HG03045 (cell line): ENCODE results near the gene SH3D21.

Experiments used
- ATAC-seq: cut with Tn5 transposase; IDR thresholded peaks from one replicate; pipeline ENCODE4 v1.9.1; 2021; ENCODE audit warnings: mild to moderate bottlenecking, moderate library complexity; ENCODE audit not compliant: unreplicated experiment

Gene SH3D21

DNA sequence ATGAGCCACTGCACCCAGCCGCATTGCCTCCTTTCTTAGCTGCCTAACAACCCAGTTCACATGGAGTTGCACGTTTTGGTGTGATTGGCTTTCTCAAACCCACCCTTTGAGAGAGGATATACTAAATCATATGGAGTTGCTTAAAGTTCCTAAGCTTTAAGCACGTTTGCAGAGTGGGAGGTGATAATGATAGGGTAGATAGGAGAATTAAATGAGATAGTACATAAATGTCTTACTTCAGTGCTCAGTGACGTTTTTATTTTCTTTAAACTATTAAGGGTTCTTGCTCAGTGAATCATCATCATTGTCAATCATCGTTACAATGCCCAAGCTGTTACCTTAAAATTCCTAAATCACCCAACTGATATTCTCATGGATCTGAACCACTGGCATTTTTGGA lies 2.9 kb upstream of the SH3D21 start:
- ATAC-seq = no peak

DNA sequence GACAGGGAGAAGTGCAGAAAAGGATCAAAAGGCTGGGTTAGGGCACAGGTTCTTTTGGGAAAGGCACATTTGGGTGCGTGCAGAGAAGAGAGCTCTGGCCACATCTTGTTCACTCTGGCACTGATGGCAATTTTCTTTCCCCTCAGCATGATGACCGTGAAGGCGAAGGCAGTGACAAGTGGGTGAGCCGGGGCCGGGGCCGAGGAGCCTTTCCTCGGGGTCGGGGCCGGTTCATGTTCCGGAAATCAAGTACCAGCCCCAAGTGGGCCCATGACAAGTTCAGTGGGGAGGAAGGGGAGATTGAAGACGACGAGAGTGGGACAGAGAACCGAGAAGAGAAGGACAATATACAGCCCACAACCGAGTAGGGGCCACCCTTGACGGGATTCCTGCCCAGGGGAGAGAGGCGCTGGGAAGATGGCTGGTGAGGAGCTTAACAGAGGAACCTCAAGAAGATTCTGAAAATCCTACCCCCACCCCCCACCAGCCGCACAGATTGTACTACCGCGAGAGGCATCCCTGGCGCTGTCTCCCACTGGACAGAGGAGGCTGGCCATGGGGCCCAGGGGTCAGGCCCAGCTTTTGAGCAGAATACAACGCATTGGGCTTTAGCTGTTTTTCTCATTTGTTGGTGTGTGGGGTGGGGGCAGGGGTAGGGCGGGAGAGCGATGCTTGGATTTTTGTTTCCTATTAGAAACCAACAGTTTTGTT lies 2.4 kb upstream of the SH3D21 start:
- ATAC-seq = no peak

DNA sequence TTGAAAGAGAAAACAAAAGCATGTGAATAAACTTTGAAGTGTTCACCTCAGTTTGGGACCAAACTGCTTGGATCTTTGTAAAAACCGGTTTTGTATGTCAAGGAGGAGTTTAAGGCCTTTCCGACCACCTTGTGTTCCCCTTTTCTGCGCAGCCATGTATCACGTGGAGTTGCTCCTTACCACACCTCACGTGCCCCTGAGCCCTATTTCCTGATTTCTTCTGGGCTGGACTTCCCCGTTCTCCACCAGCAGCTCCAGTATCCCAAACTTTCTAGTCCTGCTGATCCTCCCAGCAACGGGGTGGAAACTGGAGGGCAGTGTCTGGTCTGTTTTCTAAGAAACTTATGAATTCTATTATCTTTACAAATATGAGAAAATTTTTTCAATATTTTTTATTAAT lies 1.6 kb upstream of the SH3D21 start:
- ATAC-seq = no peak

DNA sequence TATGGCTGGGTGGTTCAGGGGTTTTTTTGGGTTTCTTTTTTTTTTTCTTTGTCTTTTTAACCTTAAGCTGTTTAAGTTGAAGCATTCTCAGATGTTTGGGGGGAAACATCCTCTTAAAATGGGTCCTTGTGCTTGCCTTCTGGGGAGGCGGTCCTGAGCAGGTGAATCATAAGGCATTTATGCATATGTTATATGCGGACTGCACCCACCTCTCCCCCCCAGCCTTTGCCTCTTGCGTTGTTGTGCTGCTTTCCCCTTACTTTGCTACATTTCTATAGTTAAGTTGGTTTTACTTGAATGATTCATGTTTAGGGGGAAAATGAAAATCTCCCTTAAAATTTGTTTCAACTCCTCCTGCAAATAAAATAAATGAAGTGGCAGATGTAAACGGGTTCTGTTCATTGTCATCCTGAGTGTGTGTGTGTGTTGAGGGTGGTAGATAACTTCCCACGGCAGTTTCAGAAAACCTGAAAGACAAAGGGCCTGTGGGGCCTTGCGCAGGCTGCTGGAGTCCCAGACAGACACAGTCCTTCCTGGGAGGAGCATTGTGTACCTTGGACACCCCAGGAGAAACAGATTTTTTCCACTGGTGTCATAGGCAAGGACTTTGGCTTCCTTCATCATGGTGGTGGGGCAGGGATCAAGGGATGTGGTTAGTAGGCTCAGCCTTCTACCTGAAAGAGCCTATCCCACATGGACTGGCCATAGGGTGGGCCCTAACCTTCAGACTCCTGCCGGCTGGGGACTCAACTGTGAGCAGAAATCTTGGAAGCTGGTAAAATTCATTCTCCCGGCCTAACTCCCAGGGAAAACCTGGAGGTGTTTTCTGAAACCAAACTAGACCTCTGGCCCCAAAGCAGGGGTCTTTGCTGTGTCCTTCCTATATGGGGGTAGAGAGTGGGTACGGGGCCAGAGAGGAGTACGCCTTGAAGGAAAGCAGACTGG lies 926 bp upstream of the SH3D21 start:
- ATAC-seq = no peak

DNA sequence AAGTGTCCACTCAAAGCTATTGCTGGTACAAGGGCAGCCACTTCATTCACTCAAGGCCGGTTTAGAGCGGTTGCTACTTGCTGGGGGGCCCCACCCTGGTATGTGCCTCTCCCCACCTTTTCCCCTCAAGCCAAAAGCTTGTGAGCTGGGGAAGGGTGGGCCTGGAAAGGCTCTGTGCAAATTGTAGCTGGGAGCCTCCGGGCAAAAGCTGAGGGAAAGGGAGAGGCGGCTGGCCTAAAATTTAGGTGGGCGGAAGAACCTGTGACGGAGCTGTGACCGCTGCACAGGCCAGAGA lies 306 bp upstream of the SH3D21 start:
- no peak for ATAC-seq

DNA sequence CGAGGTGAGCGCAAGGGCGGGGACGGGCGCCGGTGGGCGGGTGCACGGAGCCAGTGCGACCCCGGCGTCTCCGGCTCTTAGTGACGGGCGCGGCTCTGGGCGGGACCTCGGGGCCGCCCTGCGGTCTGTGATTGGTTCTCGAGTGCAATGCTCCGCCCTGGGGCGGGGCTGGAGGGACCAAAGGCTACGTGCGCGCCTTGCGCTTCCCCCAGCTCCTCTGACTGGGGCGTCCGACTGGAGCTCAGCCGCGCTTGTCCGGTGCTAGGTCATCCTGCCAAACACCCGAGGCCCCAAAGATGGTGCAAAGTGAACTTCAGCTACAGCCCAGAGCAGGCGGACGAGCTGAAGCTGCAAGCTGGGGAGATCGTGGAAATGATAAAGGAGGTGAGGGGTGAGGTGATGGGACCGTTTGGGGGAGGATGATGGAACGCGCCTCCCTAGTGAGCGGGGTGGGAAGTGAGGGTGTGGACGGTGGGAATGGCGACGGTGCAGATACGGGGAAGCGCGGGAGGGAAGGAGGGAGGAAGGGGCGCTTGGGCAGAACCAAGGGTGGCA lies 811 bp downstream of the SH3D21 start:
- ATAC-seq = peak; percentile 96

DNA sequence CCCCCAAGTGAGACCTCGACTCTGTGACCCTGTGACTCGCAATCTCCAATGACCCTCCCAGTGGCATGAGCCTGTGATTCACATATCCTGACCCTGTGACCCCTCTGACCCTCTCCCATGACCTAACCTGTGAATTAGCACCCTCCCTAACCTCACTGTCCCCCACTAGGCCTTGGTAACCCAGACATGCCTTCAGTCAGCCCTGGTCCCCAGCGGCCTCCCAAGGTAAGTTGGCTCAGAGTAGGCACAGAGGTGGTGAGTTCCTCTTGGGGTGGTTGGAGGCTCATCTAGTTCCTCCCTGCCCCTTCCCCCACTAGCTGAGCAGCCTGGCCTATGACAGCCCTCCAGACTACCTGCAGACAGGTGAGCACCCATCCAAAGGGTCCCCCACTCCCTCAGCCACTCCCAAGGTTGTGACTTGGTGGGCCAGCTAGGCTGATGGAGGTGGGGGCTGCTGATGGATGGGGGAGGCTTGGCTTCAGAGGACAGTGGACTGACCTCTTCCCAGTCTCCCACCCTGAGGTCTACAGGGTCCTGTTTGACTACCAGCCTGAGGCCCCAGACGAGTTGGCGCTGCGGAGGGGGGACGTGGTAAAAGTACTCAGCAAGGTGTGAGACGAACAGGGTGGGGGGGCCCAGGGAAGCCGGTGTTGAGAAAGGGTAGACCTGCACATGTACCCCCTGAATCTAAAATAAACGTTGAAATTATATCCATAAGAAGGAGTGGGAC lies 1.6 kb downstream of the SH3D21 start:
- no peak for ATAC-seq

DNA sequence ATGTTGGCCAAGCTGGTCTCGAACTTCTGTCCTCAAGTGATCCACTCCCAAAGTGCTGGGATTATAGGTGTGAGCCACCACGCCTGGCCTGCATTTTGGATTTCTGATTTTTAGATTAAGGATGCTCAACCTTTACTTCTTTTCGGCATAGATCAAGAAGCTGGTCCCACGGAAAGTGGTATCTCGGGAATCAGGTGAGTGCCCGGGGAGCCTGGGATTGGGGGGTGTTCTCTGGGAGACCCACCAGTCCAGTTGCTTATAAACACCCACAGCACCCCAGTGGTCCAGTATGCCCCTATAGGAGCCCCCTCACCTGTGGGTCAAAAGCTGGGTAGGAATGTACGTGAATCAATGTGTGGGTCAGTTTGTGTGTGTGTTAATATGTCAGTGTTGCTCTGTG lies 3.2 kb downstream of the SH3D21 start:
- no peak for ATAC-seq

DNA sequence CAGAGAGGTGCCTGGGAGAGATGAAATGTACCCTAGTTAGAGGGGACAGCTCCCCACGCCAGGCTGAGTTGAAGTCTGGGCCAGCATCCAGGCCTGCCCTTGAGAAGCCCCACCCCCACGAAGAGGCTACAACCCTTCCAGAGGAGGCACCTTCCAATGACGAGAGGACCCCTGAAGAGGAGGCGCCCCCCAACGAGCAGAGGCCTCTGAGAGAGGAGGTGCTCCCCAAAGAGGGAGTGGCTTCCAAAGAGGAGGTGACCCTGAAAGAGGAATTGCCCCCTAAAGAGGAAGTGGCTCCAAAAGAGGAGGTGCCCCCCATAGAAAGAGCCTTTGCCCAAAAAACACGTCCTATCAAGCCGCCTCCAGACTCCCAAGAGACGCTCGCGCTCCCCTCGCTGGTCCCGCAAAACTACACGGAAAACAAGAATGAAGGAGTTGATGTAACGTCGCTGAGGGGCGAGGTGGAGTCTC lies 14.2 kb downstream of the SH3D21 start:
- no peak for ATAC-seq

DNA sequence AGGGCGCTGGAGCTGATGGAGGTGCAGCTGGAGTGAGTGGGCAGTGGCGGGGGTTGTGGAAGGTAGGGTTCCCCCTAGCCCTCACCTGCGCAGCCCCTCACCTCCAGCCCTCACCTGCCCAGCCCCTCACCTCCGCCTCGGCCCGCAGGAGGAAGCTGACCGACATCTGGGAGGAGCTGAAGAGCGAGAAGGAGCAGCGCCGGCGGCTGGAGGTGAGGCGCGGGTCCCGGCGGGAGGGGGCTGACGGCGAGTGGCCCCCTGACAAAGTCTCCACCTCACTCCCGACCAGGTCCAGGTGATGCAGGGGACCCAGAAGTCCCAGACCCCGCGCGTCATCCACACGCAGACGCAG lies 14.6 kb downstream of the SH3D21 start:
- no peak for ATAC-seq

DNA sequence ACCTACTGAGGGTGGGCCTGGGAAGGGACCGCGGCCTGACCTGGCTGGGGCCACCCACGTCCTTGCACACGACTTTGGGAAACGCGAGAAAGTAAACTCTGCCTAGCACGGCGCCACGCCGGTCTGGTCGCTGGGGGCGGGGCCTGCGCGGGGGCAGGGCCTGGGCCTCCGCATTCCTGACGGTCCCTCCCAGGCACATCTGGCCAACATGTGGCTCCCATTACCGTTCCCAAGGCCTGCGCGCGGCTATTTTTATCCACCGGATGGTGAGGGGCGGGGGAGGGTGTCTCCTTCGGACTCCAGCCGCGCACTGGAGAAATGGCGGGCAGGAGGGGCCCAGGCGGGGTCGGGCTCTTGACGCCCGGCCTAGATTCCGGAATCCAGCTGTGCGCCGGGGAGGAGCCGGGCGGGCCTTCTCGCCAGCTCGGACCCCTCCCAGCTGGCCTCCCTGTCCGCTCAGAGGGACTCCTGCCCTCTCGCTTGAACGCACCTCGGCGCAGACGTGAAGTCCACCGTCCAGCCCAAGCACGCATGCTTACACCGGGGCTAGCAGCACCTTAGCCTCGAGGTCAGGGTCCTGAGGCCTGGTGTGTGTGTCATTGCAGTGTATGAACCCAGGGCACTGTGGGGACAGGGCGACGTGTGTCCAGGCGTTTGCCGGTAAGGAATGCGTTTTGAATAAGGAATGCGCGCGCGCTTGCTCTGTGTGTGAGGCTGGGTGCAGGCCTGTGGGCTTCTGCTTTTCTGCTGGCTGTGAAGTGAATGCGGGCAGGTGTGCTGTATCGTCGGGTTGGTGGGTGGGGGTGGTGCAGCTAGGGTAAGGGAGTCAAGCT lies 15.2 kb downstream of the SH3D21 start:
- ATAC-seq = no peak

DNA sequence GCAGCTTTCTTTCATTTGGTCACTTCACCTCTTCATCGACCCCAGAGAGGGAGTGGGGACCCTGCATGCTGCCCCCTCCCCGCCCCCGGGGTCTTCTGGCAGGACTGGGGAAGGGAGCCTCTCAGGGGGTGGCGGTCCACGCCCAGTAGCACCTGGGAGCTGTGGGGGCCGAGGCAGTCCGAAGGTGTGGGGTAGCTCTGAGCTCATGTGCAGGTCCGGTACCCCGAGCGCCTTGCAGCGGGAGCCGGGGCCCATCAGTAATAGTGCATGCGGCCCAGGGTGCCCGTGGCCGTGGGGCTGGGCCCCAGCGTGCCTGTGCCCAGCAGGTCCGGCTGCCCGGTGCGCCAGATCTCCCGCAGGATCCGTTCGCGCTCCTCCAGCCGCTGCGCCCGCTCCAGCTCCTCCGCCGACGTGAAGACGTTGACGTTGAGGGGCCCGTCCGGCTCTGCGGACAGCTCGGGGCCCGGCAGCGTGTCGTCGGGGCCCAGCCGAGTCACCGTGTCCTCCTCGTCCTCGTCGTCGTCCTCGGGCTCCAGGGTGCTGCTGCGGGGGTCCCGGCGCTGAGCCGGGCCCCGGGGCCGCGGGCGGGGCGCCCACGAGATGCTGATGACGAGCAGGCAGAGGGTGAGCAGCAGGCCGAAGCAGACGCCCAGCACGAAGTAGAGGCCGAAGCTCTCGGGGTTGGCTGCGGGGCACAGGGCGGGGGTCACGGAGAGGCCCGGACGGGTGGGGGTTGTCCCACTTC lies 16.0 kb downstream of the SH3D21 start:
- no peak for ATAC-seq

DNA sequence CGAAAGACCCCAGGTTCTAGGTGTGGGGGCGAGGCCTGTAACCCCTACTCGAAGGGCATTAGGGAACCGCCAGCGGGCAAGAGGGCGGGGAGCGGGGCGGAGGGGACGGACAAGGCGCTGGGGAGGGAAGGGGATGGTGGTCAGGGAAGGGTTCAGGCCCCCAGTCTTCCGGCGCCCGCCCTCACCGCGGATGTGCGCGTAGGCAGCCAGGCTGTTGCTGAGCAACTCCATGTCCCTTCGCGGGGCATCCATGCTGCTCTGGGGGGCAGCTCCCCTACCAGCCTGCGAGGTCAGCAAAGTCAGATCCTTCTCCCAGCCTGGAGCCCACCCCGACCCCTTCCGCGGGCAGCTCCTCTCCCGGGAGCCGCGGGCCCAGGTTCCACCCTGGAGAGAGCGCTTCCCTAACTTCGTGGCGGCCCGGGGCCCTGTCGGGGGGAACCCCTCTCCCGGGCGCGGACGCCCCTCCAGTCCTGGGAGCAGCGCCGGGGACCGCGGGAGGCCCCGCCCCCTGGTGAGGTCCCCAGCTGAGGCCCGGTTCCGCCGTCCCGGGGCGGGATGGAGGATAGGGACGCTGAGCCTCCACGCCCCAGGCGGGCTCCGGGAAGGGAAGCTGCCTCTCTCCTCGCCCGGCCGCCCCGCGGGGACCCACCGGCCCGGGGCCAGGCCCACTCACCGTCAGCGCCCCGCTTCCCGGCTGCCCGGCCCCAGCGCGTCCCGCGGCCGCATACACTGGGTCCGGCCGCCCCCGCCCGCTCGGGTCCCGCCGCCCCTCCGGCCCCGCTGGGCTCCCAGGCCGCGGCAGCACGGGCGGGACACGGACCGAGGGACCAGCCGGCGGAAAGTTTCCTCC lies 16.8 kb downstream of the SH3D21 start:
- peak; percentile 35 for ATAC-seq

DNA sequence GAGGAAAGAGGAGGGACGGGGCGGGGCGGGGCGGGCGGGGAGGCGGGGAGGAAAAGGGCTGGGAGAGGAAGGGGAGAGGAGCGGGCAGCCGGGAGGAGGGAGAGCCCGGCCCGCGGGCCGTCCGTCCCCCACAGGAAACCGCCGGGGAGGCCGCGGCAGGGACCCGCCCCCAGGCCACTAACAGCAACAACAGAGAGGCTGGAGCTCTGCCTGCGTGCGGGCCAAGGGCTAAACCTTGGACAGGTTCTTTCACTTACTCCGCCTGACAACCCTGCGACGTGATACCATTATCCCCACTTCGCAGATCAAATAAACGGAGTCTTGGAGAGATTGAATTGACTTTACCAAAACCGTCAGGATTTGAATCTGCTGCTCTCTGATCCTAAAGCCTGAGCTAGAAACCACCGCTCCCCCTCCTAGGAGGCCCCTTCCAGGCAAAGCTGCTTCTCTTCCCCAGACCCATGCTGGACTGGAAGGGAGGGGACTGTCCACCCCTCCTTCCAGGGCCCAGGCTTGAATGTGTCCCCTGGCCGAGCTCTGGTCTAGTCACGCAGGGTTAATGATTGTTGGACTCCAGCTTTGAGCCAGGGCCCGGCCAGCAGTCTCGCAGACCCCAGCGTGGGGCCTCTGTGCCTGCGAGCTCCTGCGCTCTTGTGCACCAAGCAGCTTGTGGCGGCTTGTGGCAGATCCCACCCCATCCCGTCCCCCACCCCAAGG lies 17.6 kb downstream of the SH3D21 start, which contains the start of gene EVA1B:
EVA1B (minus strand) TSS at position 10 of the 717 bp plus-strand sequence. CDS start 608 bp downstream, outside the sequence.
- ATAC-seq = peak; percentile 35

DNA sequence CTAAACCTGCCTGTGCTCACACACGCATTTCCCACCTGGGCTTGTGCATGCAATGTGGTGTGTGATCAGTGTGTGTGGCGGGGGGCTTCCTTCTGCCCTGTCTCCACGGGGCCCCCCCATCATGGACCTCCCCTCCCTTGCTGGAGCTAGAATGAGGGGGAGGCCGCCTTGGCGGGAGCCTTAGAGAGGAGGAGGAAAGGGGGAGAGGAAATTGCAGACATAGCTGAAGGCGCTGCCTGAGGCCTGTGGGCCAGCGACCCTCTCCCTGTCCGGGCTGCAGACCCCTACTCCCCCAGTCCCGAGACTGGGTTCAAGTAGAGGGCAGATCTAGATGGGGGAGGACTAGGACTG lies 18.2 kb downstream of the SH3D21 start:
- ATAC-seq = no peak

DNA sequence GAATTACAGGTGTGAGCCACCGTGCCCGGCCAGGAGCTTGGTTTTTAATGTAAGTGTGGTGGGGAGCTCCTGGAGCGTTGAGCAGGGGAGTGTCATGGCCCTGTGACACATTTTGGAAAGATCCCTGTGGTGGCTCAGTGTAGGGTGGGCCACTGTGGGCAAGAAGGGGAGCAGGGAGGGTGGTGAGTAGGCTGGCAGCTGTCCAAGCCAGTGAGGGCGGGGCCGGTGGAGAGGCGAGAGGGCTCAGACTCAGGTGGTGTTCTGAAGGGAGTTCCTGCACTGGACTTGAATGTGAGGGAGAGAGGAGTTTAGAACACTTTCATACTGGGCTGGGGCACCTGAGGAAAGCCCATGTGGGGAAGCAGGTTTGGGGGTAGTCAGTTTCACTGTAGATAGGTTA lies 20.3 kb downstream of the SH3D21 start:
- no peak for ATAC-seq

DNA sequence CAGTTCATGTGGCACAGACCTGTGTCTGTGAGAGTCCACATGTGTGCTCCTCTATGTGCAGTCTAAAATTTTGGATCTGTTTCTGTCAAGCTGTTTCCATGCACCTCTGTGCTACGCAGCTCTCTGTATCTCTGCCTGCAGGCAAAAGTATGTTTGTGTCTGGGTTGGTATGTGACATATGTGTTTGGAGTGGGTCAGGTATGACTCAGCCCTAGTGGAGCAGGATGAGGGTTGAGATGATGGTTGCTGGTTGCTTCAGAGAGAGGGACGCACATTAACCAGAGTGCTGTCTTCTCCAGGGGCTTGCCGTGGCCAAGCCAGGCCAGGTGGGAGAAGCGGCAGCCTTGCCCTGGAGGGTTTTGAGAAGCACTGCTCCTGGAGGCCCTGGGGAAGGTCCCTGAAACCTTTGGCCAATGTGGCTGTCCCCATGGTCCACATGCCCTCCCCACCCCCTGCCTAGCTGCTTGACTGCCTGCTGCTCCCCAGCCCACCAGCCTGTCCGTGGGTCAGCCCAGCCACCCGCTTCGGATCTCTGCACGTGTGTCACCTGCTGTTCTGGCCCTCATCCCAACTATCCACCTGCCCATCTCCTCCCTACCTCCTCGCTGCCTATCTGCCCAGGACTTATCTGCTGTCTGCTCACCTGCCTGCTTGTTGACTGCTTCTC lies 21.4 kb downstream of the SH3D21 start:
- ATAC-seq = no peak

DNA sequence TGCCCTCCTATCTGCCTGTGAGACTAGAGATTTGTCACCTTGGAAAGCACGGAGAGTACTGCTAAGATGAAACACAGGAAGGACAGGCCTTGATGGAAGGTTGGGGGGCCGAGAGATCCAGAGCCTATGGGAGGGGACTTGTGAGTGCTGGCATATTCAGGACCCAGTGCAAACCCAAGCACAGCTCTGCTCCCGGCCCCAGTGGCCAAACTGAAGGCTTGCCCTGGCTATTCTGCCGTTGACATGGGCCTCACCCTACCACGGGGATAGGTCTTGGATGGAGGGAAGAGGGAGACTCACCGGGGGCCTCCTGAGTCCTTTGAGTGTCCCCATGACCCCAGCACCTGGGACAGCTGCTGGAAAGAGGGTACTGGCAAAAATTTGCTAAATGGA lies 21.9 kb downstream of the SH3D21 start:
- no peak for ATAC-seq
